K562 (cell line): ENCODE results near the gene ZNF837. TPM values are rescaled to one million over a fixed set of nuclear protein-coding genes. Genes with fewer than 3 reads are reported as not detected.

Experiments
- ATF1 ChIP-seq, 2 experiments: fragments of 450-650 bp in 1 of 2; IDR thresholded peaks; 2 replicates each; pipeline ENCODE4 v1.6.1; 2016; ENCODE audit warnings: missing compliant biosample characterization in 1 of 2, missing genetic modification characterization in 1 of 2
- CHD4 ChIP-seq: fragments of 200-600 bp; sonication (generic); IDR thresholded peaks from 3 replicates; pipeline ENCODE4 v1.6.1; 2012; ENCODE audit warnings: low read depth, mild to moderate bottlenecking, mixed read lengths, low read length, inconsistent platforms; ENCODE audit not compliant: insufficient read depth, insufficient replicate concordance, poor library complexity, severe bottlenecking
- CTBP1 ChIP-seq: fragments of 450-650 bp; IDR thresholded peaks from 2 replicates; pipeline ENCODE4 v1.6.1; 2016; ENCODE audit warnings: borderline replicate concordance
- DNMT1 ChIP-seq: fragments of 450-650 bp; IDR thresholded peaks from 2 replicates; pipeline ENCODE4 v1.6.1; 2016; ENCODE audit warnings: antibody characterized with exemption, mild to moderate bottlenecking
- EGR1 ChIP-seq: fragments of 450-650 bp; conservative IDR thresholded peaks from 2 replicates; pipeline ENCODE4 v1.6.1; 2017; ENCODE audit warnings: mild to moderate bottlenecking
- ELF4 ChIP-seq: fragments of 450-650 bp; formaldehyde crosslinking; IDR thresholded peaks from 2 replicates; pipeline ENCODE4 v1.4.0; 2022; ENCODE audit warnings: missing genetic modification characterization
- ETV5 ChIP-seq: sonication (generic); formaldehyde crosslinking; IDR thresholded peaks from 2 replicates; pipeline ENCODE4 v1.4.0; 2020; ENCODE audit warnings: low read depth, mild to moderate bottlenecking, missing genetic modification reagents
- GABPA ChIP-seq: fragments of 200-800 bp; sonication (Bioruptor generic); conservative IDR thresholded peaks from 2 replicates; pipeline ENCODE4 v1.6.1; 2016; ENCODE audit warnings: low read depth, missing genetic modification characterization, missing compliant biosample characterization
- GTF2E2 ChIP-seq: fragments of 200-800 bp; sonication (Bioruptor generic); IDR thresholded peaks from 2 replicates; pipeline ENCODE4 v1.6.1; 2016; ENCODE audit warnings: missing genetic modification characterization, missing compliant biosample characterization
- MED1 ChIP-seq: sonication (generic); formaldehyde crosslinking; IDR thresholded peaks from 2 replicates; pipeline ENCODE4 v1.8.1; 2023; ENCODE audit warnings: missing genetic modification reagents, borderline replicate concordance
- MXI1 ChIP-seq: IDR thresholded peaks from 2 replicates; pipeline ENCODE4 v1.6.1; 2011; ENCODE audit warnings: low read depth, mild to moderate bottlenecking, improper control_type of control experiment, low read length
- NCOA4 ChIP-seq: fragments of 450-650 bp; IDR thresholded peaks from 2 replicates; pipeline ENCODE4 v1.6.1; 2018; ENCODE audit warnings: mild to moderate bottlenecking; ENCODE audit not compliant: partially characterized antibody
- NCOA6 ChIP-seq: fragments of 450-650 bp; IDR thresholded peaks from 2 replicates; pipeline ENCODE4 v1.6.1; 2017; ENCODE audit warnings: mild to moderate bottlenecking
- NR2C2 ChIP-seq, 2 experiments: fragments of 200-800 bp in 1 of 2; sonication (Bioruptor generic) in 1 of 2; sonication (generic) in 1 of 2; formaldehyde crosslinking in 1 of 2; IDR thresholded peaks; 2 replicates each; pipeline versions ENCODE4 v1.6.1 to v1.8.0; 2016 to 2022; ENCODE audit warnings: mild to moderate bottlenecking in 1 of 2, missing compliant biosample characterization in 1 of 2, missing genetic modification characterization in 1 of 2, missing genetic modification reagents in 1 of 2
- NR2F6 ChIP-seq: fragments of 450-650 bp; formaldehyde crosslinking; IDR thresholded peaks from 2 replicates; pipeline ENCODE4 v1.4.0; 2020; ENCODE audit warnings: mild to moderate bottlenecking
- NUFIP1 ChIP-seq: fragments of 450-650 bp; IDR thresholded peaks from 2 replicates; pipeline ENCODE4 v1.6.1; 2018; ENCODE audit not compliant: partially characterized antibody
- PTRF ChIP-seq: fragments of 450-650 bp; IDR thresholded peaks from 2 replicates; pipeline ENCODE4 v1.6.1; 2016; ENCODE audit warnings: mild to moderate bottlenecking, missing genetic modification characterization, missing compliant biosample characterization
- SAFB ChIP-seq: fragments of 200-400 bp; formaldehyde crosslinking; IDR thresholded peaks from 2 replicates; pipeline ENCODE4 v1.6.1; 2017; ENCODE audit warnings: low read depth, low read length, borderline replicate concordance
- TFAM ChIP-seq: fragments of 250-450 bp; sonication (Bioruptor Pico); conservative IDR thresholded peaks from 2 replicates; pipeline ENCODE4 v1.5.0; 2021; ENCODE audit warnings: mild to moderate bottlenecking, moderate library complexity
- THAP12 ChIP-seq: fragments of 250-450 bp; sonication (Bioruptor Pico); IDR thresholded peaks from 2 replicates; pipeline ENCODE4 v1.9.0; 2021; ENCODE audit warnings: mild to moderate bottlenecking, inconsistent platforms
- ZNF143 ChIP-seq: sonication (generic); formaldehyde crosslinking; IDR thresholded peaks from 2 replicates; pipeline ENCODE4 v1.9.0; 2022; ENCODE audit warnings: mild to moderate bottlenecking, missing genetic modification reagents
- ZNF311 ChIP-seq: fragments of 250-450 bp; sonication (Bioruptor Pico); IDR thresholded peaks from 2 replicates; pipeline ENCODE4 v1.4.0; 2020; ENCODE audit warnings: mild to moderate bottlenecking, moderate library complexity
- ZNF778 ChIP-seq: fragments of 450-650 bp; formaldehyde crosslinking; IDR thresholded peaks from 2 replicates; pipeline ENCODE4 v1.4.0; 2020; ENCODE audit warnings: mild to moderate bottlenecking, moderate library complexity
- polyA plus RNA-seq, 8 experiments: library from polyadenylated mRNA; depleted of rRNA in 4 of 8; stranded (reverse) in 5 of 8; unstranded in 3 of 8; fragments of >200 nt; fragmentation: Nextera tagmentation in 2 of 8; fragmentation: Illumina TruSeq in 1 of 8; extraction: Ambion mirVana in 2 of 8; extraction: Trizol in 1 of 8; gene quantifications; 2 replicates each; pipeline versions ENCODE4 v1.2.1 to v1.2.3, GENCODE V29; 2011 to 2014; ENCODE audit warnings: inconsistent platforms in 1 of 8, missing spikeins in 1 of 8
- total RNA-seq, 7 experiments: library from RNA; depleted of rRNA in 6 of 7; stranded (reverse); fragments of >200 nt in 6 of 7; fragmentation: Illumina TruSeq in 2 of 7; extraction: Trizol in 2 of 7; gene quantifications; 2 replicates each; pipeline versions ENCODE4 v1.2.1 to v1.2.3, GENCODE V29; 2011 to 2021; ENCODE audit warnings: low replicate concordance in 1 of 7
- TF ChIP-seq, protein P1 (sequence below): fragments of 450-650 bp; IDR thresholded peaks from 2 replicates; pipeline ENCODE4 v1.7.1; 2018; ENCODE audit warnings: mild to moderate bottlenecking, low read depth; ENCODE audit not compliant: partially characterized antibody

The ZNF837 gene
- total and polyA plus RNA-seq, 9 of the 15 experiments (the other 6 are each of a cell fraction or from before 2014, with no cell fraction given): 0.11 to 2.1 (median 0.57) TPM; not detected in 4

GRCh38 chr19:58408152-58409009 lies 27.6 kb upstream of the ZNF837 start, which contains the start of gene ZNF584 (continued):
- TF ChIP-seq THAP12 (CRISPR knock-in tag): peak; percentile 52; the same call in 1 of the 2 replicates
- peak; percentile 55 for TF ChIP-seq NR2C2 (CRISPR knock-in tag; IDR thresholded peaks at IDR 0.05)
- peak; percentile 96 for TF ChIP-seq NR2C2 (tag; IDR thresholded peaks at IDR 0.05)
- no peak; the same call in 1 of the 2 replicates for TF ChIP-seq NR2F6
- no peak for TF ChIP-seq ZNF778 (CRISPR knock-in tag)
- TF ChIP-seq DNMT1: peak; percentile 20; the same call in 1 of the 2 replicates
- peak; percentile 97 for TF ChIP-seq SAFB
- peak; percentile 43; the same call in 1 of the 2 replicates for TF ChIP-seq CTBP1
- no peak for TF ChIP-seq TFAM (CRISPR knock-in tag)
- TF ChIP-seq MXI1: peak; percentile 85
- TF ChIP-seq EGR1: peak; percentile 97
- TF ChIP-seq, protein P1, sequence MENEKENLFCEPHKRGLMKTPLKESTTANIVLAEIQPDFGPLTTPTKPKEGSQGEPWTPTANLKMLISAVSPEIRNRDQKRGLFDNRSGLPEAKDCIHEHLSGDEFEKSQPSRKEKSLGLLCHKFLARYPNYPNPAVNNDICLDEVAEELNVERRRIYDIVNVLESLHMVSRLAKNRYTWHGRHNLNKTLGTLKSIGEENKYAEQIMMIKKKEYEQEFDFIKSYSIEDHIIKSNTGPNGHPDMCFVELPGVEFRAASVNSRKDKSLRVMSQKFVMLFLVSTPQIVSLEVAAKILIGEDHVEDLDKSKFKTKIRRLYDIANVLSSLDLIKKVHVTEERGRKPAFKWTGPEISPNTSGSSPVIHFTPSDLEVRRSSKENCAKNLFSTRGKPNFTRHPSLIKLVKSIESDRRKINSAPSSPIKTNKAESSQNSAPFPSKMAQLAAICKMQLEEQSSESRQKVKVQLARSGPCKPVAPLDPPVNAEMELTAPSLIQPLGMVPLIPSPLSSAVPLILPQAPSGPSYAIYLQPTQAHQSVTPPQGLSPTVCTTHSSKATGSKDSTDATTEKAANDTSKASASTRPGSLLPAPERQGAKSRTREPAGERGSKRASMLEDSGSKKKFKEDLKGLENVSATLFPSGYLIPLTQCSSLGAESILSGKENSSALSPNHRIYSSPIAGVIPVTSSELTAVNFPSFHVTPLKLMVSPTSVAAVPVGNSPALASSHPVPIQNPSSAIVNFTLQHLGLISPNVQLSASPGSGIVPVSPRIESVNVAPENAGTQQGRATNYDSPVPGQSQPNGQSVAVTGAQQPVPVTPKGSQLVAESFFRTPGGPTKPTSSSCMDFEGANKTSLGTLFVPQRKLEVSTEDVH: no peak
- 0 out of 2 replicates have a peak, but pooled peaks have one; percentile 58 for TF ChIP-seq ETV5 (CRISPR knock-in tag)
- peak; percentile 94 for TF ChIP-seq ZNF143
- TF ChIP-seq ZNF311 (CRISPR knock-in tag): no peak
- no peak; the same call in 1 of the 2 replicates for TF ChIP-seq ELF4 (CRISPR knock-in tag)
- no peak for TF ChIP-seq ATF1 (CRISPR knock-in tag; IDR thresholded peaks at IDR 0.05)
- peak; percentile 84 for TF ChIP-seq ATF1 (tag; IDR thresholded peaks at IDR 0.05)
- peak; percentile 68; the same call in 1 of the 2 replicates for TF ChIP-seq GTF2E2 (tag)
- TF ChIP-seq GABPA (tag): peak; percentile 92
- TF ChIP-seq PTRF (tag): no peak
- no peak for TF ChIP-seq MED1 (CRISPR knock-in tag)
- TF ChIP-seq NCOA6: peak; percentile 75; the same call in 1 of the 2 replicates
- TF ChIP-seq NCOA4: no peak
- no peak for TF ChIP-seq CHD4
- no peak for TF ChIP-seq NUFIP1
